B cell (primary cell): ENCODE results near the gene EFNA5.

Source experiments
- CTCF ChIP-seq: fragments of 200-600 bp; IDR thresholded peaks from one replicate; pipeline ENCODE4 v1.8.0; 2022; ENCODE audit warnings: antibody characterized with exemption, mild to moderate bottlenecking
- EZH2 ChIP-seq: IDR thresholded peaks from 2 replicates; pipeline ENCODE4 v1.6.1; 2012; ENCODE audit warnings: borderline replicate concordance, low read depth, mild to moderate bottlenecking, moderate library complexity, low read length; ENCODE audit not compliant: insufficient read depth, poor library complexity, severe bottlenecking

- TF ChIP-seq CTCF (no peak), EZH2 (no peak)
These were observed 139.4 kb downstream of the EFNA5 start for GRCh38 chr5:107531308-107531707.
